ENCODE measurements around the gene NINJ1. TPM values are rescaled to one million over a fixed set of nuclear protein-coding genes. Genes with fewer than 3 reads are reported as not detected.

The NINJ1 gene
- total RNA-seq, 1 experiment from 2014 or later = 41.3 TPM

- TF ChIP-seq NFE2L1 (CRISPR knock-in tag; IDR thresholded peaks at IDR 0.05) (no peak), ZNF425 (CRISPR knock-in tag; conservative IDR thresholded peaks at IDR 0.05) (no peak)
Observed at GRCh38 chr9:93080406-93080805, 53.6 kb downstream of the NINJ1 start (continued).

GRCh38 chr9:93079371-93079770 lies 54.7 kb downstream of the NINJ1 start:
- Mint-ChIP-seq H3K4me1 (0 out of 2 replicates have a peak, but pooled peaks cover 5% of the 10 kb centered on the region), H3K27ac (no peak overlapping the region), H3K4me3 (no peak overlapping the region), H3K27me3 (ENCODE audit: low read depth) (no peaks in the 10 kb centered on the region), H3K36me3 (no peaks in the 10 kb centered on the region), H3K9me3 (no peaks in the 10 kb centered on the region)
- ATAC-seq (no peak), DNase-seq (ENCODE audit: low spot score) (no peak)
- TF ChIP-seq ZBTB21 (CRISPR knock-in tag; IDR thresholded peaks at IDR 0.05; ENCODE audit: borderline replicate concordance) (no peak), FOXJ3 (CRISPR knock-in tag; IDR thresholded peaks at IDR 0.05; ENCODE audit: borderline replicate concordance) (no peak), ZNF396 (CRISPR knock-in tag; IDR thresholded peaks at IDR 0.05; ENCODE audit: borderline replicate concordance) (no peak), E2F5 (CRISPR knock-in tag; IDR thresholded peaks at IDR 0.05) (no peak), PRDM15 (CRISPR knock-in tag; IDR thresholded peaks at IDR 0.05) (no peak), GRHL2 (CRISPR knock-in tag; IDR thresholded peaks at IDR 0.05; ENCODE audit: insufficient replicate concordance, severe bottlenecking) (no peak), KAT7 (CRISPR knock-in tag; IDR thresholded peaks at IDR 0.05; ENCODE audit: borderline replicate concordance) (no peak), ZNF121 (CRISPR knock-in tag; IDR thresholded peaks at IDR 0.05) (no peak), RELA (CRISPR knock-in tag; IDR thresholded peaks at IDR 0.05; ENCODE audit: borderline replicate concordance) (no peak), AR (CRISPR knock-in tag; IDR thresholded peaks at IDR 0.05) (no peak), STAT6 (CRISPR knock-in tag; conservative IDR thresholded peaks at IDR 0.05; ENCODE audit: low read depth) (no peak), ZNF263 (CRISPR knock-in tag; IDR thresholded peaks at IDR 0.05; ENCODE audit: low read depth) (no peak), ZBTB43 (CRISPR knock-in tag; IDR thresholded peaks at IDR 0.05) (no peak)
- ChIA-PET CTCF (interaction anchor here (1.0 kb wide), 1 partner anchor 20 kb away, joined by 3 read pairs; no protein-coding TSS in a partner anchor), POLR2A (interaction anchor here (0.6 to 1.1 kb wide), 2 partner anchors 67 to 116 kb away, joined by 3 to 6 read pairs; no protein-coding TSS in a partner anchor)
